Liver (tissue), 9 donors: Measurements from ENCODE around the gene MSL2. TPM values are rescaled to one million over a fixed set of nuclear protein-coding genes. Genes with fewer than 3 reads are reported as not detected.

ENCODE experiments used
- DNase-seq: peaks from one replicate; pipeline ENCODE4 v3.0.0-alpha.2; 2017; ENCODE audit warnings: low spot score
- H3K27ac ChIP-seq, 2 donors: one replicate each; pipeline ENCODE4 v1.7.0; 2013; ENCODE audit warnings: inconsistent platforms in 2 of 2, low read length in 2 of 2, control low read depth in 1 of 2, low read depth in 1 of 2, mild to moderate bottlenecking in 1 of 2
- H3K27me3 ChIP-seq, 4 donors: one replicate each; pipeline versions ENCODE4 v1.6.1 to v1.7.0; 2013; ENCODE audit warnings: low read length in 3 of 4, inconsistent platforms in 1 of 4, mild to moderate bottlenecking in 1 of 4, moderate library complexity in 1 of 4; ENCODE audit not compliant: control insufficient read depth in 4 of 4, insufficient read depth in 4 of 4
- H3K36me3 ChIP-seq, 4 donors: one replicate each; pipeline versions ENCODE4 v1.6.1 to v1.7.0; 2013; ENCODE audit warnings: low read length in 3 of 4, mild to moderate bottlenecking in 3 of 4, low read depth in 1 of 4, moderate library complexity in 1 of 4; ENCODE audit not compliant: control insufficient read depth in 4 of 4, insufficient read depth in 3 of 4
- H3K4me1 ChIP-seq, 4 donors: one replicate each; pipeline versions ENCODE4 v1.6.1 to v1.7.0; 2013; ENCODE audit warnings: low read length in 3 of 4, mild to moderate bottlenecking in 3 of 4, moderate library complexity in 1 of 4; ENCODE audit not compliant: control insufficient read depth in 4 of 4, insufficient read depth in 4 of 4
- H3K4me3 ChIP-seq, 3 donors: one replicate each; pipeline versions ENCODE4 v1.6.1 to v1.7.0; 2013; ENCODE audit warnings: low read length in 3 of 3, control low read depth in 1 of 3, low read depth in 1 of 3, mild to moderate bottlenecking in 1 of 3
- H3K9ac ChIP-seq, 2 donors: one replicate each; pipeline ENCODE4 v1.7.0; 2013; ENCODE audit warnings: low read length in 2 of 2, mild to moderate bottlenecking in 2 of 2, moderate library complexity in 2 of 2, control low read depth in 1 of 2, low read depth in 1 of 2
- H3K9me3 ChIP-seq, 4 donors: one replicate each; pipeline versions ENCODE4 v1.6.1 to v1.7.0; 2013; ENCODE audit warnings: low read length in 3 of 4; ENCODE audit not compliant: control insufficient read depth in 4 of 4
- CTCF ChIP-seq: fragments of 150-350 bp; IDR thresholded peaks from 2 replicates; pipeline ENCODE4 v1.5.1; 2017; ENCODE audit warnings: improper control_type of control experiment, low read depth, low read length; ENCODE audit not compliant: missing input control
- EGR1 ChIP-seq, 2 donors: IDR thresholded peaks; 2 replicates each; pipeline ENCODE4 v1.6.1; 2016 to 2018; ENCODE audit warnings: antibody characterized with exemption in 2 of 2, low read depth in 2 of 2
- GABPA ChIP-seq, 2 donors: IDR thresholded peaks in 1 of 2; conservative IDR thresholded peaks in 1 of 2; 2 replicates each; pipeline ENCODE4 v1.6.1; 2016; ENCODE audit warnings: antibody characterized with exemption in 2 of 2, mild to moderate bottlenecking in 1 of 2, moderate library complexity in 1 of 2
- HNF4A ChIP-seq, 2 donors: conservative IDR thresholded peaks; 2 replicates each; pipeline ENCODE4 v1.6.1; 2016; ENCODE audit warnings: antibody characterized with exemption in 2 of 2, mild to moderate bottlenecking in 2 of 2
- HNF4G ChIP-seq: IDR thresholded peaks from 2 replicates; pipeline ENCODE4 v1.6.1; 2016; ENCODE audit warnings: antibody characterized with exemption
- RXRA ChIP-seq, 2 donors: IDR thresholded peaks; 2 replicates each; pipeline ENCODE4 v1.6.1; 2017 to 2018; ENCODE audit warnings: antibody characterized with exemption in 2 of 2, mild to moderate bottlenecking in 1 of 2
- SP1 ChIP-seq: IDR thresholded peaks from 2 replicates; pipeline ENCODE4 v1.6.1; 2018; ENCODE audit warnings: antibody characterized with exemption, mild to moderate bottlenecking
- TAF1 ChIP-seq: conservative IDR thresholded peaks from 2 replicates; pipeline ENCODE4 v1.6.1; 2016; ENCODE audit warnings: antibody characterized with exemption, mild to moderate bottlenecking
- YY1 ChIP-seq: IDR thresholded peaks from 2 replicates; pipeline ENCODE4 v1.6.1; 2016; ENCODE audit warnings: antibody characterized with exemption, mild to moderate bottlenecking
- WGBS: extraction: QIAGEN DNeasy Blood & Tissue Kit; methylation state at CpG from one replicate; pipeline ENCODE4 v1.1.7; 2013; 5-methylcytosine and 5-hydroxymethylcytosine counted together
- polyA plus RNA-seq, 2 donors: library from polyadenylated mRNA; stranded (reverse) in 1 of 2; unstranded in 1 of 2; fragments of 200-250 nt in 1 of 2; fragments of >200 nt in 1 of 2; fragmentation: Nextera tagmentation in 1 of 2; extraction: Ambion mirVana in 1 of 2; gene quantifications; one replicate each; pipeline versions ENCODE4 v1.2.1 to v1.2.3, GENCODE V29; 2013 to 2015
- total RNA-seq, 2 donors: library from RNA; depleted of rRNA; stranded (reverse); fragments of >200 nt; gene quantifications; one replicate each; pipeline ENCODE4 v1.2.3, GENCODE V29; 2014
- TF ChIP-seq, protein P1 (sequence below): IDR thresholded peaks from 2 replicates; pipeline ENCODE4 v1.6.1; 2016; ENCODE audit warnings: antibody characterized with exemption, mild to moderate bottlenecking
- donor health status: healthy.
- donor health status: healthy.
- donor health status: healthy.
- donor health status: healthy.
- donor health status: healthy.

The MSL2 gene
- total and polyA plus RNA-seq, 4 donors: 2.7 to 18.7 (median 9.1) TPM

DNA sequence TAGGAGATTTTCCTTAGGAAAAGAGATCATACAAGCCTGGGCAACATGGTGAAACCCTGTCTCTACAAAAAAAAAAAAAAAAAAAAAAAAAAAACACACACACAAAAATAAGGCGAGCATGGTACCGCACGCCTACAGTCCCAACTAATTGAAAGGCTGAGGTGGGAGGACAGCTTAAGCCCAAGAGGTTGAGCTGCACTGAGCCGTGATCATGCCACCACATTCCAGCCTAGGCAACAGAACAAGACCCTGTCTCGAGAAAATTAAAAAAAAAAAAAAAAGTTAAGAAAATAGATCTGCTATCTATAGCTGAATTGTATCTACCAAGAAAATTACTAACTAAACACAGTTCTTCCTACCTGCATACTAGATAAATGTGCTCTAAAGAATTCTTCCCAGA, 7.1 kb downstream of the MSL2 start:
- peaks cover 13 to 67% (median 29%) of the 10 kb centered on the region in 4 donors for H3K4me1 ChIP-seq

GRCh38 chr3:136187868-136188267, 8.3 kb downstream of the MSL2 start:
- Histone ChIP-seq H3K36me3 (no peaks in the 10 kb centered on the region), H3K4me1 (peaks cover 16 to 64% (median 32%) of the 10 kb centered on the region in 4 donors), H3K27ac (no peak overlapping the region), H3K4me3 (no peak overlapping the region), H3K27me3 (no peaks in the 10 kb centered on the region), H3K9me3 (no peaks in the 10 kb centered on the region), H3K9ac (no peak overlapping the region)
- WGBS: 76% methylated on average over 4 of the region's 4 CpGs
- DNase-seq: no peak
- TF ChIP-seq HNF4A (conservative IDR thresholded peaks at IDR 0.05) (no peak), SP1 (no peak), TAF1 (no peak)

More for the DNA sequence above, 7.1 kb downstream of the MSL2 start:
- H3K4me3 ChIP-seq: no peak overlapping the region
- H3K36me3 ChIP-seq: no peaks in the 10 kb centered on the region
- H3K9ac ChIP-seq: no peak overlapping the region
- no peaks in the 10 kb centered on the region for H3K27me3 ChIP-seq
- no peak overlapping the region for H3K27ac ChIP-seq
- no peak for TF ChIP-seq CTCF
- TF ChIP-seq, protein P1, sequence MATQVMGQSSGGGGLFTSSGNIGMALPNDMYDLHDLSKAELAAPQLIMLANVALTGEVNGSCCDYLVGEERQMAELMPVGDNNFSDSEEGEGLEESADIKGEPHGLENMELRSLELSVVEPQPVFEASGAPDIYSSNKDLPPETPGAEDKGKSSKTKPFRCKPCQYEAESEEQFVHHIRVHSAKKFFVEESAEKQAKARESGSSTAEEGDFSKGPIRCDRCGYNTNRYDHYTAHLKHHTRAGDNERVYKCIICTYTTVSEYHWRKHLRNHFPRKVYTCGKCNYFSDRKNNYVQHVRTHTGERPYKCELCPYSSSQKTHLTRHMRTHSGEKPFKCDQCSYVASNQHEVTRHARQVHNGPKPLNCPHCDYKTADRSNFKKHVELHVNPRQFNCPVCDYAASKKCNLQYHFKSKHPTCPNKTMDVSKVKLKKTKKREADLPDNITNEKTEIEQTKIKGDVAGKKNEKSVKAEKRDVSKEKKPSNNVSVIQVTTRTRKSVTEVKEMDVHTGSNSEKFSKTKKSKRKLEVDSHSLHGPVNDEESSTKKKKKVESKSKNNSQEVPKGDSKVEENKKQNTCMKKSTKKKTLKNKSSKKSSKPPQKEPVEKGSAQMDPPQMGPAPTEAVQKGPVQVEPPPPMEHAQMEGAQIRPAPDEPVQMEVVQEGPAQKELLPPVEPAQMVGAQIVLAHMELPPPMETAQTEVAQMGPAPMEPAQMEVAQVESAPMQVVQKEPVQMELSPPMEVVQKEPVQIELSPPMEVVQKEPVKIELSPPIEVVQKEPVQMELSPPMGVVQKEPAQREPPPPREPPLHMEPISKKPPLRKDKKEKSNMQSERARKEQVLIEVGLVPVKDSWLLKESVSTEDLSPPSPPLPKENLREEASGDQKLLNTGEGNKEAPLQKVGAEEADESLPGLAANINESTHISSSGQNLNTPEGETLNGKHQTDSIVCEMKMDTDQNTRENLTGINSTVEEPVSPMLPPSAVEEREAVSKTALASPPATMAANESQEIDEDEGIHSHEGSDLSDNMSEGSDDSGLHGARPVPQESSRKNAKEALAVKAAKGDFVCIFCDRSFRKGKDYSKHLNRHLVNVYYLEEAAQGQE: no peak
- TF ChIP-seq EGR1 (IDR thresholded peaks at IDR 0.05; ENCODE audit: low read depth in 2 of 2): no peak
- TF ChIP-seq GABPA (IDR thresholded peaks at IDR 0.05 in 1 of 2, conservative IDR thresholded peaks at IDR 0.05 in 1 of 2): no peak
- TF ChIP-seq RXRA (IDR thresholded peaks at IDR 0.05): no peak
- TF ChIP-seq HNF4G: no peak
- no peak for TF ChIP-seq YY1
- no peak for DNase-seq
- no peaks in the 10 kb centered on the region for H3K9me3 ChIP-seq
- WGBS: 92% methylated on average over 5 of the region's 5 CpGs

DNA sequence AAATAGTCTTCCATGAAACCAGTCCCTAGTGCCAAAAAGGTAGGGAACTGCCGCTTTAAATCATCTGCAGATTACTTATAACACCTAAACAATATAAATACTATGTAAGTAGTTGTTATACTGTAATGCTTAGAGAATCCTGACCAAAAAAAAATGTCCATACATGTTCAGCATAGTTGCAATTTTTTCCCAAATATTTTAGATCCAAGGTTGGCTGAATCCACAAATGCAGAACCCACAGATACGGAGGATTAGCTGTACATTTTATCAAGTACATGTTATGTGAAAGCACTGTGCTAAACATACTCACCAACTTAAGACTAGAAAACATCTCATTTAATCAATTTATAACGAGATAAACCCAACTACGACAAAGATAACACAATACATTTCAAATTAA, 9.3 kb downstream of the MSL2 start:
- H3K9ac ChIP-seq: no peak overlapping the region
- no peak for DNase-seq
- peaks cover 16 to 62% (median 28%) of the 10 kb centered on the region in 4 donors for H3K4me1 ChIP-seq
- H3K27ac ChIP-seq: no peak overlapping the region
- WGBS: 72% methylated on average over 4 of the region's 4 CpGs
- H3K4me3 ChIP-seq: no peak overlapping the region
- no peaks in the 10 kb centered on the region for H3K9me3 ChIP-seq
- no peaks in the 10 kb centered on the region for H3K36me3 ChIP-seq
- no peaks in the 10 kb centered on the region for H3K27me3 ChIP-seq
- TF ChIP-seq HNF4A (conservative IDR thresholded peaks at IDR 0.05): no peak
